Stimulated activated CD8-positive, alpha-beta memory T cell treated with anti-CD3 and anti-CD28 coated beads, Interleukin-15, amount 100 ng/mL, for 1 hour (primary cell): ENCODE measurements around the gene QSOX2.

Experiments
- DNase-seq: peaks from one replicate; pipeline ENCODE4 v3.0.0-alpha.2; 2020; ENCODE audit warnings: low read depth

Gene QSOX2

DNA sequence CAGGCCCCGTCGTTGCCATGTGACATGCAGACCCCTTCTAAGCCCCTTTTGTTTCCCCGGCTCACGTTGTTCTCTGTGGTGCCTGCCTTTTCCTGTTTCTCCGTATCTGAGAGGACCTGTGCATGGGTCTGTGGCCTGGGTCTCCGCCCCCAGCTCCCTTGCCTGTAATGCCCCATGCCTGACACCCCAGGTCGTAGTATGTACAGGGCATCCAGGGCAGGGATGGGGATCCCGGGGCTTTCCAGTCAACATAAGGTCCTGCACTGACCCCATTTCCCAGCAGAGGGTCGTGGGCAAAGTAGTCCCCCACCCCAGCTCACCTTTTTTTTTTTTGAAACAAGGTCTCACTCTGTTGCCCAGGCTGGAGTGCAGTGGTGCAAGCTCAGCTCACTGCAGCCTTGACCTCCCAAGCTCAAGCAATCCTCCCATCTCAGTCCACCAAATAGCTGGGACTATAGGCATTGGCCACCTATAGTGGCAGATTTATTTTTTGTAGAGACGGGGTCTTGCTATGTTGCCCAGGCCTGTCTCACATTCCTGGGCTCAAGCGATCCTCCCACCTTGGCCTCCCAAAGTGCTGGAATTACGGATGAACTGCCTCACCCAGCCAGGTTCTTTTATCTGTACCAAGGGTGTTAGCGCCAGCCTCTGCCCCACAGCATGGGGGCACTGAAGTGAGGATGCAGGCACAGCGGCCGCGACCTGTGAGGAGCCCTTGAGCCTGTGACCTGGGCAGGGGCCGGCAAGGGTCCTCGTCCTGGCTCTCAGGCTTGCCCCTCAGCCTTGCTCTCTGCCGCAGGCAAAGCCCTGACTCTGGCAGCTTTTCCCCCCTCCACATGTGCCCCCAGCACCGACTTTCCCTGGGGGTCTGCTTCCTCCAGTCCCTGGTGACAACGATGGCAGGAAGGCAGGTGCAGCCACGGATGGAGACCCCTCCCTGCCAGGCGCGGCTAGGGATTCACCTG is 19.1 kb upstream of the QSOX2 start:
- no peak for DNase-seq

DNA sequence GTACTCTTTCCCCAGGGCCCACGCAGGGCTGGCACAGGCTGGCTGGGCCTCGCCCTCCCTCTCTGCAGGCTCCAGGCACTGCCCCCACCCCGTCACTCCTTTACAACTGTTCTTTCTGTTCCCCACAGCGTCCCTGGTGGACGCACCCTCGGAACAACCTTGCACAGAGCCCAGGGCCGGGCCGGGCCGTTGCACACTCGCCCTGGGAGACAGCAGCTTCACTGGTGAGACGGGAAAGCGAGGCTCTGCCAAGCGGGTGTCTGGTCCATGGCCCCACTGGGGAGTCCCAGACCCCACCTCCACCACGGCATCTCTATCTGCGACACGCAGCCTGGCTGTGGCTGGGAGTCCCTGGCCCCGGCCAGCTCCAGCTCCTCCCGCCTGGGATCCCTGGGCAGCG is 18.4 kb upstream of the QSOX2 start:
- DNase-seq: no peak

DNA sequence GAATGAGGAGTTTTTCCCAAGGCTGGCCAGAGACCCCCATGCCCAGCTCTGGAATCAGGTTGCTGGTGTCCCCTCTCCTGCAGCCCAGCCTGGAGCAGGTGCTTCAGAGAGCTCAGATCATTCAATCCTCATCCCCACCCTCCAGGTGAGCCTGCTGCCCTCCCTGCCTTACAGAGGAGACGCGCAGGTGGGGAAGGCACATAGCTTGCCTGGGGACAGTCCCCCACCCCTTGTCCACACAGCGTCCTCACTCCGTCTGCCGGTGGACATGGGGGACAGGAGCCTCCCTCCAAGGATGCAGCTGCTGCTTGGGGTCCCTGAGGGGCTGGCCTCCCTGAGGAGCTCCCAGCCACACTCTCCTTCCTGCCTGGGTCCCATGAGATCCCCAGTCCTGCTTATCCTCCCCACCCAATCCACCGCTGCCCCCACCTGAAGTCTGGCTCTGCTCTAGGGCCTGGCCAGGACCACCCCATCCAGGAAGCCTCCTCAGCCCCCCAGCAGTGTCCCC is 17.1 kb upstream of the QSOX2 start:
- no peak for DNase-seq

DNA sequence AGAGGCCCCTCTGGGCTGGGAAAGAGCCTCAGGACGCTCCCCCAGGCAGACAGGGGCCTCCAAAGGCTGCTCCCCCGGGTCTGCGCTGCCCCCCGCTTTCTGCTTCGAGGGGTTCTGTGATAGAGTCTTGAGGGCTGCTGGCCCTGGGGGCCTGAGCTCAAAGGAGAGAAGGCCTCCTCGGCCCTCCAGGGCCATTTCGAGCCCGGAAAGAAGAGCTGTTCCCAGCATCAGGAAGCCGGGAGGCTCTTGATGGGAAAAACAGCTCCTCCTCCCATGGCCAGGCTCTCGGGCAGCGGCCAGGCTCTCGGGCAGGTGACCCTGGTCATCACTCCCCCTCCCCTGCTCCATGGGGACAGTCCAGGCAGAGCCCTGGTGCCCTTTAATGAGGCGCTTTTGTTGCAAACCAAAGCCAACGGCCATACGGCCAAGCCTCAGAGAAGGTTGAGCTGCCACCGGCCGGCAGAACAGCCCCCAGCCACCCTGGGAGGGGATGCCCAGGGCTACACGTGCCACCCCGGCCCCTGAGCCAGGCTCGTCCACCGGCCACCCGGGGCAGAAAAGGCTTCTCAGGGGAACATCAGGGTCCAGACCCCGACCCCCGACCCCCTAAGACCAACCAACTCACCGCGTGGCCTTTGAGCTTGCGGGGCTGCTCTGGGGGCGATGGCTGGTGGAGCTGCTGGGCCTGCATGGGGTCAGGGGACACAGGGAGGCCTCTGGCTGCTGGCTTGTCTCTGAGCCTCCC is 16.2 kb upstream of the QSOX2 start:
- no peak for DNase-seq

DNA sequence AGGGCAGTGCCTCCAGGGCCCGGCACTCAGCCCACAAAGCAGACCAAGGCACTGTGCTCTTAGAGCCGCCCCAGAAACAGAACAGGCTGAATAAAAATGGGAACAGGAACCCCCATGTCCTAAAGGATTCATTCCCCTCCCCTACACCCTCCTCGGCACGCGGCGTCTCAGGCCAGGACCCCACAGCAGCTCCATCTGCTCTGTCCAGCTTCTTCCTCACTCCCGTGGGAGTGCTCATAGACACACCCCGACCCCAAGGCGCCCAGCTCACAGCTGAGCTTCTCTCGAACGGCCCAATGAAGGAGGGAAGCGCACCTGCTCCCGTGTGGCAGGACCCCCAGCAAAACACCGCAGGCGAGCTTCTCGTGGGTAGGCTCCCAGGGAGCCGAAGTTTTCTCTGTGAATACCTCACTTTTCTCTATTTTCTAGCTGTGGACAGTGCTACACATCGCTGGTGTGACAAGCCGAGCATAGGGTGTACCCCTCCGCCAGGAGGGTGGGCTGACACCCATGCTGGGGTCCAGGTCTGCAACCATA is 15.4 kb upstream of the QSOX2 start:
- no peak for DNase-seq

DNA sequence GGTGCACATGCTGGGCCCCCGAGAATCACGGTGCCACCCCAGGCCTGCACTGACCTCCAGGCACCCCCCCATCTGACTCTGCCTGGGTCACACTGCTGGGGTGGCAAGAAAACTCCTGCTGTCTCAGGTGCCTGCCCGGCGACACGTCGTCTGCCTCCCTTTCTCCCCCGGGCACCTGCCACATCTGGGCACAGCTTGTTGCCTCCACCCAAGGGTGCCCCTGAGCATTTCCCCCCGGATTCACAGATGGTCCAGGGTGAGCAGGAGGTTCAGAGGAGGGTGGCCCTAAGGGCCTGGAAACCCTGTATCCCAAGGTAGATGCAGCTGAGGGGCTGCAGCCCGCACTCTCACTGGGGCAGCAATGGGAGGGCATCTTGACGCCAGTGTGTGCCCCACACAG is 14.9 kb upstream of the QSOX2 start:
- no peak for DNase-seq

DNA sequence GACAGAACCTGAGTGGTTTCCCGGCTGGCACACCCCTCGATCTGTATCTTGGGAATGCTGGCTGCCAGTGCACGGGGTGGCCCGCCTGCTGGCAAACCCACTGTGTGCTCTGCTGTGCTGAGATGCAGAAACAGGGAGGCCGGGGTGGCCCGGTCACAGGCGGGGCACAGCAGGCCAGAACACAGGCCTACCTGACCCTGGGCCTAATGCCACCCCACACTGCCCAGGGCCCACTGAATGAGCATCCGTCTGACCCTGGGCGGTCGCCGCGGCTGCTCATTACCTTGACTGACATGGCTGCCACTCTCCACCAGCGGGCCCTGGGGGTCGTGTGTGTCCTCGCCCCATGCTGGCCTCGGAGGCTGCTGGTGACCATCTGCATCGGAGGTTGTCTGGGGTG is 14.2 kb upstream of the QSOX2 start:
- no peak for DNase-seq

DNA sequence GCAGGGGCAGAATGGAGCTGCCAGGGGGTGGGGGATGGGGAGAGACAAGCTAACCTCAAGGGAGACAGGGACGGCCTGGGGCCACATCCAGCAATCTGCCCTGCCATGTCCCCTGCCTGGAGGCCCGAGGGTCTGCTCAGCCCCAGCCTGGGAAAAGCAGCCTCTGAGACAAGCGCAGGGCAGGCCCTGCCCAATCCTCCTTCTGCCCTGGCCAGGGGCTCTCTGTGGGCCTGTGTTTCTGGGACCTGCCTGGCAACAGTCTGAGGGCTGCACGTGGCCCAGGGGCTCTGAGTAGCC is 13.9 kb upstream of the QSOX2 start:
- no peak for DNase-seq

DNA sequence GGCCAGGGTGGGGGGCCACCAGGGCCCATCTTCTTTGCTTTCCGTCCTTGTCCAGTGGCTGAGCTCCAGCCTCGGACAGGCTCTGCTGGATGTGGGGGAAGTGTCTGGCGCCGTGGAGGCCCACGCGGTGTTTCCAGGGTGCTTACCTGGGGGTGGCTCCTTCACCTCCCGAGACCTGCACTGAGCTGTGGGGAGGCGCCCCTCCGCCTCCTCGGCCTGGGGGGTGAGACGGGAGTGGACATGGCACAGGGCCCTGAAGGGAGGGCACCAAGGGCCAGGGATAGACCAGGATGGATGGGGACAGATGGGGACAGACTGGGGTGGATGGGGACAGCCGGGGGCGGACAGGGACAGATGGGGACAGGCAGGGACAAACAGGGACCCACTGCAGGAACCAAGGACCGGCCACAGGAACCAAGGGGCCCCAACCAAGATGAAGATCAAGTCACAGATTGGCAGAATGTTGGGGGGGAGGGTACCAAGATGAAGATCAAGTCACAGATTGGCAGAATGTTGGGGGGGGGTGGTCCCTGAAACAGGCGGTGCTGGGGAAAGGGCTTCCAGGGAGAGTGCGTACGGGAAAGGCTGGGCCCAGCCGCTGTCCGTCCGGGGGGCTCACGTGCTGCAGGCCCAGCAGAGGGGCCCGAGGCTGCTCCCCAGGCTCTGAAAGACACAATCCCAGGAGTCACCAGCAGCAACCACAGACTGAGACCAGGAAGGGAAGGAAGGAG is 13.3 kb upstream of the QSOX2 start:
- no peak for DNase-seq

DNA sequence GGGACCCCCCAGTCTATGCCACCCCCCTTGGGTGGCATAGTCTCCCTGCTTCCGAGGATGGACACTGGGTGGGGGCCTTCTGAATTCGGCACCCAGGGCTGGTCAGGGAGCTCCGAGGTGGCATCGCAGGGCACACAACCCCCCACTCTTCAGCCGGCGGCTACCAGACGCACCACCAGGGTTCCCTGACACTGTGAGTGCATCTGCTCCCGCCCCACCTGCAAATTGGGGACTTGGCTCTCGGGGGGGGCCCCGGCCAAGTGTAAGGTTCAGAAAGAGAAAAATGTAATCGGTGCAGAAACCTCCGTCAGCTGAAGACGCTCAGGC is 12.7 kb upstream of the QSOX2 start:
- DNase-seq: no peak

DNA sequence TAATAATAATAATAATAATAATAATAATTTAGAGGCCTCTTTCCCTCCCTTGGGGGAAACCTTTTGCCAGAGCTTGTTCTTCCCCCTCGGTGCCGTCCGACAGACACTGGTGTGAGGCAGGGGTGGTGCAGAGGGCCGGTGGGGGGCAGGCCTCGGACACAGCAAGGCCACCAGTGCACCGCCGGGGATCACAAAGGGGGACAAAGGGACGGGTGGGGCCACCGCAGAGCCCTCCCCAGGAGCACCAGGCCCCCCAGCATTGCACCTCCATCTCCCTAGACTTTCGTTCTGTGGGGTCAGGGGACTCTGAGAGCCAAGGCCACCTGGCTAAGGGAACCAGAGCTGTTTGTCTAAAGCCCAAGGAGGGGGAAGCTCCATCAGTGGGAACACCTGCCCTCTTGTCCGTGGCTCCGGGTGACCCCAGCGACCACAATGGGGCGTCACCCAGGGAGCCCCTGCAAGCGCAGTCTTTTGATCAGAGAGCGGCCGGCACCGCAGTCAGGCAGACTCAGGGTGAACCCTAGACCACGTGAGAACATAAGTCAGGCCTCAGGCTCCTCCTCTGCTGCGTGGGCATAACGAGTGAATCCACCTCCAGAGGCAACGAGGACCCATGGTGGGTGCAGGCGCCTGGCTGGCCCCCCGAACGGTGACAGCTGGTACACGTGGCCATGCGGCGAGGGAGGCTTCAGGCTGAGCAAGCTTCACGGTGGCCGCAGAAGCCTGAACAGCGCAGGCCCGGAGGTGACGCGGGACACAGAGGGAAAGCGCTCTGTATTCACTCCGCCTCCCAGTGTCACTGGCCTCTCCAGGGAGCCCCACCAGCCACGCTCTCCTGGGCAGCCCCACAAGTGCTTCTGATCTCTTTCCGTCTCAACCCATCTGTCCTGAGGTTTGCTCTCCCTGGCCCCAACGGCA is 12.0 kb upstream of the QSOX2 start:
- DNase-seq: no peak

DNA sequence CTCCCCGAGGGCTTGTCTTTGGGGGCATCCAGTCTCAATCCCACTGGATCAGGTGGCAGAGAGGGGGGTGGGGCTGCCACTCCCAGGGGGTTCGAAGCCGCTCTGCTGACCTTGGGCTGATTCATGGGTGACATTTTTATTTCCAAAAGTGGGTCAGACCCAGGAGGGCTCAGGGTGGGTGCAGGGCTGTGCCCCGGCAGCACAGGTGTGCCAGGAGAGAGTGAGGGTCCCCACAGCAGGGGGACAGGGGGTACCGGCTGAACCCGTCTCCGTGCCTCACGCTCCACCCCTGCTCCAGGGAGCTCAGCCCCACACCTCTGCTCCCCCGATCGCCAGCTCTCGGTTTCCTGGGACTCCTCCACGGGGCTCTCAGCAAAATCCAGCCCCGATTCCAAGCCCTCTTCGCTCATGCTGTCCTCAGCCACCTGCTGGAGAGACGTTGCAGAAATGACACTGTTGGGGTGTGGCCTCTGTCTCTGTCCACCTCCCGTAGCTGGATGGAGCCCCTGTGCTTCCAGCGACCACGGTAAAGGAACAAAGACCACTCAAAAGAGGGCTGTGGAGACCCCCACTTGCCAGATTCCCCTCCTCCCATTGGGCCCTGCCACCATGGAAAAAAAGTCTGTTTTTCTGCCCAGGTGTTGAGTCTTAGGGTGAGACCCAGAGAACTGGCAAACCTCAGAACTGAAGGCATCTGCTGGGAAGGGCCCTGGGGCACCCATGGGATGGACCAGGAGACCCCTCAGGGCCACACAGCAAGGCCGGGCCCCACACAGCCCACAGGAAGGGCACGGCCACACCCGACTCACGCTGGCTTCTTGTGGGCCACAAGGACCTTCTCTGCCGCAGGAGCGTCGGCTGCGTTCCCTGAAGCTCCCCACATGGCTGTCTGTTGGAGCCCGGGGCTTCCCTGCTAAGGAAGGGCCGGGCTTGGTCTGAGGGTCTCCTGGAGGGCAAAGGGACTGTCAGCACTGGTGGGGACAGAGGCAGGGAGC is 10.6 kb upstream of the QSOX2 start:
- no peak for DNase-seq

DNA sequence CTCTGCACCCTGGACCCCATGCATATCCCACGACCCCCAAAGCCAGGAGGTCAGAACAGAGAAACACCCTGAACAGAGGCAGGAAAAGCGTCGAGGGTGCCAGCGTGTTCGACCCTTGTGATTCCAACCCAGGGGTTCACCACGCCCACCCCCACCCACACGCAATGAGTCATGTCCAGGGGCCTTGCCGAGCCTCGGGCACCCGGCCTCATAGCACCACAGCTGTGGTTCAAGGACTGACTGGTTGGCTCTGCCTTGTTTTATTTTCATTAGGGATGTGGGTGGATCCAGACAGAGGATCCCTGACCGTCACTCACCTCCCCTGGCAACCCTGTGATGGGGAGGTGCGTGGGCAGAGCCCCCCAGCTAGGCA is 9.5 kb upstream of the QSOX2 start:
- DNase-seq: no peak

DNA sequence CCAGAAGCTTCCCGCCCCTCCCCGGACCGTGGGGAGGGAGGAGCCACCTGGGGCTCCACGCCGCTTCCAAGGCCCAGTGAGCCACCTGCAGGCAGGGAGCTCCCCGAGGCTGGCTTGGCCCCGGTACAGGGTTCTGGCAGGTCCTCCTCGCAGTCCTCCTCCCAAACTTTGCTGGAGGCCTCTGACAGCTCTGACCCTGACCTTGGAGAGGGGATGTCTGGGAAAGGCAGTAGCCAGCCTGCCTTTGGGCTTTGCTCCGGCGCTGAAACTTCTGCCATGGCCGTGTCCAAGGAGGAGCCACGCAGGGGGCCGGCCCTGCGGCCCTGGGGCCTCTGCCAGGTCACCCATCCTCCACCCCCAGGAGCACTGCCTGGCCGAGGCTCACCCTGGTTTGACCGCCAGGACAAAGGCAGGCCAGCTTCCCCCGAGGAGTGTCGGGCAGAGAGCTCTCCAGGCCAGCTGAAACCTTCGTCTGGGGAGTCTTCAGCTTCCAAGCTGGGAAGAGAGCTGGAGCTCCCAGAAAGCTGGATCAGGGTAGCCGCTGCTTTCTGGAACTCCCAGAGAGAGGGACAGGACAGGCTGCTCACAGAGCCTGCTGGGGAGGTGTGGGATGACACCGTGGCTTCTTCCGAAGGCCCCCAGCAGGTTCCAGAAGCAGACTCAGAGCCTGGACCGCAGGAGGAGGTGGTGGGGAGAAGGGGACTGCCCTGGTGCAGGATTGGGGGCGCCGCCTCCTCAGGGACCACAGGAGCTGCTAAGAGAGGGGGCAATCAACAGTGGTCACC is 9.0 kb upstream of the QSOX2 start:
- DNase-seq: no peak

DNA sequence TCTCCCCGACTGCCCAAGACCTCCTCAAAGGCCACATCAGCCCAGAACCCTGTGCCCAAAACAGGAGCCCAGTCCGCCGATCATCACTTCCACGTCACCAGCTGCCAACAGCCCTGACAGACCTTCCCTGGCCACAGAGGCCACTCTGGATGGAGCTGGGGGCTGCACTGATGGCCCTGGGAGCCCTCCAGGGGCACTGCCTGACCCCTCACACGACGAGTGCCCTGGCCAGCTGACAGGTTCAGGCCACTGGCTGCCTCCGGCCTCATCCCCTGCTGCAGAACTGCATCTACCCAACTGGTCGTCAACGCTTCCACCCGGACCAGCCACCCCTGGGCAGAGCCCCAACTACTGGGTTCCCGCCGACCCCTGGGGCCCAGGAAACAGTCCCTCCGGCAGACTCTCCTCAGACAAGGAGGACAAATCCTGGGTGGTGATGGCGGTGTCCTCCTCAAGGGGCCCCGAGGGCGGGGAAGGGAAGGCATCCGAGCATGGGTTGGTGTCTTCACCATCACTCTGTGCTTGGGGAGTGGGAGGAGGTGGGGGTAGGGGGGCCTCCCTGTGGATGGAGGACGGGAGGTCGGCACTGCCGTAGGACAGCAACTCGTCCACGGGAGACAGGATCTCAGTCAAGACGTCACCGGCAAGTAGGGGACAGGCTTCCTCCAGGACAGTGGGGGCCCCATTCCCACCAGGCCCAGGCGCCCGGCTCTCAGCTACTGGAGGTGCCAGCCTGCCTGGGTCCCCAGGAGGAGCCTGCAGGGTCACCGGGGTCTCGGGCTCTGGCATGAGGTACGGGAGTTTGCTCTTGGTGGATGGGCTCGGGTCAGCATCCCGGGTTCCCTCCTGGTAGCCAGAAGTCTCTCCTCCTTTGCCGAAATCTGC is 7.9 kb upstream of the QSOX2 start:
- no peak for DNase-seq

DNA sequence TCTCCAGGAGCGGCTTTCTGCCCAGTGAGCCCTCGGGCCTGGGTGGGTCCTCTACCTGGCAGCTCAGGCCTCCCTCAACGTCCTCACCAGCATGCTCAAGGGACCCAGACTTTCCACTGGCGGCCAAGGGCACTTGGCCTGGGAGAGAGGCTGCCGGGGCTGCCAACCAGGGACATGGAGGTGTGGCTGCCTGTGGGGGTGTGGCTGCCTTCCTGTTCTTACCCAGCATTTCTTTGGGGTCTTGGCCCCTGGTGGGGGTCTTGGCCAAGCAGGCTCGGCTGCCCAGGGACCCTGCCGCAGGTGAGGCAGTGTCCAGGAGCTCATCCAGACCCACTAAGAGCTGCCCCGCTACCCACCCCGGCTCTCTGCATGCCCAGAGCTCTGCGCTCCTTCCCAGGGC is 7.2 kb upstream of the QSOX2 start:
- no peak for DNase-seq

DNA sequence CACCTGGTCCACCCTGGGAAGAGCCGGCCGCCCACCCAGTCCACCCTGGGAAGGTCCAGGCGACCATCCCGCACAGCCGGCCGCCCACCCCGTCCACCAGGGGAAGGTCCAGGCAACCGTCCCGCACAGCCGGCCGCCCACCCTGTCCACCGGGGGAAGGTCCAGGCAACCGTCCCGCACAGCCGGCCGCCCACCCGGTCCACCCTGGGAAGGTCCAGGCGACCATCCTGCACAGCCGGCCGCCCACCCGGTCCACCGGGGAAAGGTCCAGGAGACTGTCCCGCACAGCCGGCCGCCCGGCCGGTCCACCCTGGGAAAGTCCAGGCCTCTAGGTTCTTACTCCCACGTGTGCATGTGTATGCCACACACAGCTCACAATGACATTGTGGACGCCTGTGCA is 6.7 kb upstream of the QSOX2 start:
- no peak for DNase-seq
